RPMI7951 (cell line): Measurements from ENCODE around the gene INSIG2. TPM values are rescaled to one million over a fixed set of nuclear protein-coding genes. Genes with fewer than 3 reads are reported as not detected.
"Not testable (repeated sequence)": the region's sequence is repeated elsewhere in the genome, so short reads cannot be mapped to it uniquely, and the experiment has no call there.

Experiments
- DNase-seq: peaks from one replicate; pipeline ENCODE4 v3.0.0-alpha.2; 2012; ENCODE audit warnings: low read depth
- total RNA-seq: library from RNA; depleted of rRNA; stranded (reverse); fragments of >200 nt; shearing (Covaris generic); gene quantifications from 2 replicates; pipeline ENCODE4 v1.2.3, GENCODE V29; 2014

Gene INSIG2
- total RNA-seq, 1 experiment from 2014 or later = 10.8 TPM

GRCh38 chr2:118059919-118060478, 28.3 kb upstream of the INSIG2 start:
- DNase-seq = peak; percentile 76

GRCh38 chr2:118061135-118061955, 26.9 kb upstream of the INSIG2 start:
- peak; percentile 65 for DNase-seq

GRCh38 chr2:118062048-118062447, 26.2 kb upstream of the INSIG2 start:
- no peak for DNase-seq

- no peak for DNase-seq
Measured at GRCh38 chr2:118062669-118063068, 25.6 kb upstream of the INSIG2 start.

- no peak for DNase-seq
Measured at GRCh38 chr2:118065015-118065706, 23.1 kb upstream of the INSIG2 start.

GRCh38 chr2:118065921-118066511, 22.3 kb upstream of the INSIG2 start:
- peak; percentile 20 for DNase-seq

GRCh38 chr2:118077636-118078247, 10.5 kb upstream of the INSIG2 start:
- no peak for DNase-seq

GRCh38 chr2:118078734-118079133, 9.5 kb upstream of the INSIG2 start:
- DNase-seq = no peak

- no peak for DNase-seq
Measured at GRCh38 chr2:118084491-118085089, 3.7 kb upstream of the INSIG2 start.

- no peak for DNase-seq
Measured at GRCh38 chr2:118085173-118086023, 2.9 kb upstream of the INSIG2 start.

- no peak for DNase-seq
Measured at GRCh38 chr2:118086024-118086633, 2.1 kb upstream of the INSIG2 start.

- peak; percentile 55 for DNase-seq
Measured at GRCh38 chr2:118089139-118089800, 999 bp downstream of the INSIG2 start.

GRCh38 chr2:118090387-118091139, 2.3 kb downstream of the INSIG2 start:
- no peak for DNase-seq

- no peak for DNase-seq
Measured at GRCh38 chr2:118091140-118091478, 2.8 kb downstream of the INSIG2 start.

GRCh38 chr2:118091631-118092030, 3.4 kb downstream of the INSIG2 start:
- DNase-seq = no peak

- not testable (repeated sequence) for DNase-seq
Measured at GRCh38 chr2:118094102-118094501, 5.8 kb downstream of the INSIG2 start.

- DNase-seq = no peak
Measured at GRCh38 chr2:118094503-118094902, 6.2 kb downstream of the INSIG2 start.

- DNase-seq = no peak
Measured at GRCh38 chr2:118095610-118096009, 7.3 kb downstream of the INSIG2 start.

- no peak for DNase-seq
Measured at GRCh38 chr2:118097657-118098056, 9.4 kb downstream of the INSIG2 start.
